RWPE1 (cell line): ENCODE data around the gene WDFY4.

ENCODE experiments used
- CTCF ChIA-PET: fragments of 350-600 bp; sonication (Branson Sonifier 250); formaldehyde crosslinking; extraction: SDS; loops from one replicate; lab custom pipeline; 2021; lab: Yijun Ruan, JAX
- POLR2A ChIA-PET: fragments of 400-600 bp; formaldehyde crosslinking; extraction: SDS; loops from one replicate; lab custom pipeline; 2020; ENCODE audit warnings: antibody characterized with exemption; ENCODE audit not compliant: low non-redundant PET; lab: Yijun Ruan, JAX
- DNase-seq: peaks from one replicate; pipeline ENCODE4 v3.0.0; 2012; ENCODE audit warnings: low spot score
- H3K27ac ChIP-seq: fragments of 450-650 bp; 2 replicates; pipeline ENCODE4 v1.5.1; 2017
- CTCF ChIP-seq: fragments of 450-650 bp; conservative IDR thresholded peaks from 2 replicates; pipeline ENCODE4 v1.5.1; 2017; ENCODE audit warnings: low read depth, mild to moderate bottlenecking

Gene WDFY4

GRCh38 chr10:48735836-48736390 is 51.2 kb downstream of the WDFY4 start:
- CTCF ChIA-PET: interaction anchor here (0.9 kb wide), 1 partner anchor 29 kb away, joined by 3 read pairs; no protein-coding TSS in a partner anchor
- POLR2A ChIA-PET: no interaction called here
- TF ChIP-seq CTCF: no peak
- H3K27ac ChIP-seq: no peak overlapping the region
- DNase-seq: no peak

- ChIA-PET POLR2A (no interaction called here), CTCF (interaction anchor here (0.9 kb wide), 1 partner anchor 28 kb away, joined by 3 read pairs; no protein-coding TSS in a partner anchor)
- TF ChIP-seq CTCF: no peak
- DNase-seq: no peak
- no peak overlapping the region for H3K27ac ChIP-seq
Observed at GRCh38 chr10:48736596-48736995, 51.9 kb downstream of the WDFY4 start.

- TF ChIP-seq CTCF: no peak
- DNase-seq: no peak
- no peak overlapping the region for H3K27ac ChIP-seq
- CTCF ChIA-PET: interaction anchor here (0.6 kb wide), 1 partner anchor 82 kb away, joined by 3 read pairs; no protein-coding TSS in a partner anchor
- POLR2A ChIA-PET: no interaction called here
Observed at GRCh38 chr10:48737886-48738285, 53.2 kb downstream of the WDFY4 start.

- TF ChIP-seq CTCF: no peak
- no peak for DNase-seq
- no peak overlapping the region for H3K27ac ChIP-seq
- CTCF ChIA-PET: no interaction called here
- POLR2A ChIA-PET: no interaction called here
Observed at GRCh38 chr10:48739170-48739569, 54.5 kb downstream of the WDFY4 start.

- no peak for DNase-seq
- no peak for TF ChIP-seq CTCF
- POLR2A ChIA-PET: no interaction called here
- H3K27ac ChIP-seq: no peak overlapping the region
- CTCF ChIA-PET: no interaction called here
Observed at GRCh38 chr10:48740015-48740707, 55.5 kb downstream of the WDFY4 start.

GRCh38 chr10:48740988-48741387 is 56.3 kb downstream of the WDFY4 start:
- ChIA-PET CTCF (interaction anchor here (0.9 kb wide), 1 partner anchor 24 kb away, joined by 3 read pairs; no protein-coding TSS in a partner anchor), POLR2A (no interaction called here)
- TF ChIP-seq CTCF: no peak
- DNase-seq: no peak
- H3K27ac ChIP-seq: no peak overlapping the region
